Activated CD4-positive, alpha-beta T cell treated with anti-CD3 and anti-CD28 coated beads, Interleukin-2, amount 50 U/mL, for 16 hours (primary cell): ENCODE data around the gene ATF1.
"Not testable (repeated sequence)": the region's sequence is repeated elsewhere in the genome, so short reads cannot be mapped to it uniquely, and the experiment has no call there.

Experiments
- DNase-seq: peaks from one replicate; pipeline ENCODE4 v3.0.0-alpha.2; 2020

ATF1 gene

GRCh38 chr12:50753232-50753769 is 10.6 kb upstream of the ATF1 start:
- DNase-seq, result no peak

- peak; percentile 79 for DNase-seq
Measured at GRCh38 chr12:50764286-50765094, 589 bp downstream of the ATF1 start.

- DNase-seq, result peak; percentile 67
Measured at GRCh38 chr12:50765095-50765911, 1.4 kb downstream of the ATF1 start.

GRCh38 chr12:50768391-50768790 is 4.5 kb downstream of the ATF1 start:
- DNase-seq, result no peak

GRCh38 chr12:50768813-50769212 is 4.9 kb downstream of the ATF1 start:
- not testable (repeated sequence) for DNase-seq

- DNase-seq, result no peak
Measured at GRCh38 chr12:50771409-50771808, 7.5 kb downstream of the ATF1 start.

- no peak for DNase-seq
Measured at GRCh38 chr12:50772470-50772869, 8.6 kb downstream of the ATF1 start.

GRCh38 chr12:50772877-50773276 is 9.0 kb downstream of the ATF1 start:
- no peak for DNase-seq

- DNase-seq, result no peak
Measured at GRCh38 chr12:50775251-50775650, 11.3 kb downstream of the ATF1 start.

- peak; percentile 34 for DNase-seq
Measured at GRCh38 chr12:50776749-50777728, 13.1 kb downstream of the ATF1 start.

- DNase-seq, result no peak
Measured at GRCh38 chr12:50778663-50779590, 15.0 kb downstream of the ATF1 start.

- no peak for DNase-seq
Measured at GRCh38 chr12:50780013-50780412, 16.1 kb downstream of the ATF1 start.

- peak; percentile 31 for DNase-seq
Measured at GRCh38 chr12:50784501-50784900, 20.6 kb downstream of the ATF1 start.

GRCh38 chr12:50785406-50786001 is 21.6 kb downstream of the ATF1 start:
- DNase-seq, result no peak

- no peak for DNase-seq
Measured at GRCh38 chr12:50786498-50787231, 22.8 kb downstream of the ATF1 start.

- no peak for DNase-seq
Measured at GRCh38 chr12:50787618-50788017, 23.7 kb downstream of the ATF1 start.

- no peak for DNase-seq
Measured at GRCh38 chr12:50788561-50788960, 24.7 kb downstream of the ATF1 start.

- DNase-seq, result no peak
Measured at GRCh38 chr12:50790081-50790480, 26.2 kb downstream of the ATF1 start.

GRCh38 chr12:50799908-50800307 is 36.0 kb downstream of the ATF1 start:
- no peak for DNase-seq

GRCh38 chr12:50803230-50803875 is 39.5 kb downstream of the ATF1 start:
- DNase-seq, result no peak
